Neural progenitor cell (in vitro differentiated cells): ENCODE measurements around the gene MAP3K7CL. TPM values are rescaled to one million over a fixed set of nuclear protein-coding genes. Genes with fewer than 3 reads are reported as not detected.

Experiments
- DNase-seq: peaks from one replicate; pipeline ENCODE4 v3.0.0-alpha.2; 2016; ENCODE audit warnings: low spot score
- H2AFZ ChIP-seq: fragments of 200-600 bp; sonication (generic); replicated peaks from 2 replicates; pipeline ENCODE4 v1.6.1; 2016; ENCODE audit warnings: antibody characterized with exemption
- H3F3A ChIP-seq: fragments of 200-600 bp; sonication (generic); 2 replicates; pipeline ENCODE4 v1.6.1; 2016; ENCODE audit warnings: antibody characterized with exemption, low read depth
- H3K27ac ChIP-seq: fragments of 200-600 bp; sonication (generic); 2 replicates; pipeline ENCODE4 v1.5.1; 2016; ENCODE audit warnings: mild to moderate bottlenecking
- H3K27me3 ChIP-seq: fragments of 200-600 bp; sonication (generic); 2 replicates; pipeline ENCODE4 v1.6.1; 2016; ENCODE audit warnings: mild to moderate bottlenecking, moderate library complexity
- H3K36me3 ChIP-seq: fragments of 200-600 bp; sonication (generic); 2 replicates; pipeline ENCODE4 v1.5.1; 2016
- H3K4me1 ChIP-seq: fragments of 200-600 bp; sonication (generic); 2 replicates; pipeline ENCODE4 v1.6.1; 2016; ENCODE audit warnings: mixed run types
- H3K4me2 ChIP-seq: fragments of 200-600 bp; sonication (generic); 2 replicates; pipeline ENCODE4 v1.6.1; 2016
- H3K4me3 ChIP-seq: fragments of 200-600 bp; sonication (generic); 2 replicates; pipeline ENCODE4 v1.5.1; 2016
- H3K79me2 ChIP-seq: fragments of 200-600 bp; sonication (generic); 2 replicates; pipeline ENCODE4 v1.6.1; 2016; ENCODE audit warnings: low read depth
- H3K9ac ChIP-seq: fragments of 200-600 bp; sonication (generic); 2 replicates; pipeline ENCODE4 v1.6.1; 2016
- H3K9me3 ChIP-seq: fragments of 200-600 bp; sonication (generic); 2 replicates; pipeline ENCODE4 v1.5.1; 2016; ENCODE audit warnings: low read depth
- H4K20me1 ChIP-seq: fragments of 200-600 bp; sonication (generic); 2 replicates; pipeline ENCODE4 v1.6.1; 2016; ENCODE audit warnings: low read depth
- H3K27ac Mint-ChIP-seq: 3 replicates; pipeline ENCODE4 v1.8.0; 2021; ENCODE audit warnings: mixed read lengths
- H3K27me3 Mint-ChIP-seq: 2 replicates; pipeline ENCODE4 v1.8.0; 2022; ENCODE audit warnings: low read depth, mild to moderate bottlenecking, inconsistent platforms, moderate library complexity, mixed read lengths; ENCODE audit not compliant: insufficient read depth
- H3K36me3 Mint-ChIP-seq: 3 replicates; pipeline ENCODE4 v1.8.0; 2021; ENCODE audit warnings: mixed read lengths
- H3K4me1 Mint-ChIP-seq: 3 replicates; pipeline ENCODE4 v1.8.0; 2021; ENCODE audit warnings: mixed read lengths
- H3K4me3 Mint-ChIP-seq: 3 replicates; pipeline ENCODE4 v1.8.0; 2021; ENCODE audit warnings: mild to moderate bottlenecking, moderate library complexity, mixed read lengths
- H3K9me3 Mint-ChIP-seq: 3 replicates; pipeline ENCODE4 v1.8.0; 2020; ENCODE audit warnings: mixed read lengths
- EZH2 ChIP-seq: fragments of 200-600 bp; sonication (generic); IDR thresholded peaks from 2 replicates; pipeline ENCODE4 v1.6.1; 2017; ENCODE audit warnings: antibody characterized with exemption, mild to moderate bottlenecking, moderate library complexity
- EZH2phosphoT487 ChIP-seq: fragments of 200-600 bp; sonication (generic); IDR thresholded peaks from 2 replicates; pipeline ENCODE4 v1.6.1; 2017; ENCODE audit warnings: antibody characterized with exemption
- total RNA-seq: library from RNA; depleted of rRNA; stranded (reverse); fragments of >200 nt; gene quantifications from 2 replicates; pipeline ENCODE4 v1.2.3, GENCODE V29; 2015; ENCODE audit warnings: low replicate concordance
- TF ChIP-seq, protein P1 (sequence below): fragments of 200-600 bp; sonication (generic); IDR thresholded peaks from 2 replicates; pipeline ENCODE4 v1.5.1; 2017; ENCODE audit warnings: antibody characterized with exemption, mild to moderate bottlenecking

Gene MAP3K7CL
- total RNA-seq, 1 donor from 2014 or later, result not detected

DNA sequence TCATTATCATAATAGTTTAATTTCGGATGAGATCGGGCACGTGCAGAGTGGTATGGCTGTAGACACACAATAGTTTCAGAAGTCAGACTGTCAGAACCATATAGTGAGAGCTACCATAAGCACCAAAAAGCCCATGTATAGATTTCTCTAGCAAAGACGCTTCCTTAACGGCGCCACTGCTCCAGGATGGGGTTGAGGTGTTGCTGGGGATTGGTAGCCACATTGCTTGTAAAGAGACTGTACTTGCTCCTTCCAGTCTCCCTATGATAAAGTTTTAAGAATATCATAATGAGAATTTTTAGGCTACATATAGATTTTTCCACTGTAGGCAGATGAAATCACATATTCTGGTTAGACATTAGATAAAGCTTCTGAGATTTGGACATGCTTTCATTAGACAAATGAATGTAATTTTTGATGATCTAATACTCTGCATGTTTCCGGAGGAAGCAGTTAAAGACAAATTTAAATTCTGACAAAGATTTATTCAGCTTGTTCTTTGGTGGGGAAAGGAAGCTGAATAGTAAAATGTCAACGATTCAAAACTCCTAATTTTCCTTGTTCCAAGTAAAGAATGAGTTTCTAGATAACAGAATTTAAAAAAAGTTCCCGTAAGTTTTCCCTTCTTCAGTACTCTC is 77.7 kb downstream of the MAP3K7CL start:
- Mint-ChIP-seq H3K36me3 (no peaks in the 10 kb centered on the region), H3K4me3 (no peak overlapping the region), H3K27me3 (no peaks in the 10 kb centered on the region), H3K27ac (no peak overlapping the region), H3K9me3 (no peaks in the 10 kb centered on the region), H3K4me1 (no peaks in the 10 kb centered on the region)
- no peaks in the 10 kb centered on the region for H4K20me1 ChIP-seq
- no peak overlapping the region for H3K9ac ChIP-seq
- no peaks in the 10 kb centered on the region for H3K27me3 ChIP-seq
- no peaks in the 10 kb centered on the region for H3K36me3 ChIP-seq
- H2AFZ ChIP-seq, result no peak overlapping the region
- no peak overlapping the region for H3K27ac ChIP-seq
- DNase-seq, result no peak
- TF ChIP-seq, protein P1, sequence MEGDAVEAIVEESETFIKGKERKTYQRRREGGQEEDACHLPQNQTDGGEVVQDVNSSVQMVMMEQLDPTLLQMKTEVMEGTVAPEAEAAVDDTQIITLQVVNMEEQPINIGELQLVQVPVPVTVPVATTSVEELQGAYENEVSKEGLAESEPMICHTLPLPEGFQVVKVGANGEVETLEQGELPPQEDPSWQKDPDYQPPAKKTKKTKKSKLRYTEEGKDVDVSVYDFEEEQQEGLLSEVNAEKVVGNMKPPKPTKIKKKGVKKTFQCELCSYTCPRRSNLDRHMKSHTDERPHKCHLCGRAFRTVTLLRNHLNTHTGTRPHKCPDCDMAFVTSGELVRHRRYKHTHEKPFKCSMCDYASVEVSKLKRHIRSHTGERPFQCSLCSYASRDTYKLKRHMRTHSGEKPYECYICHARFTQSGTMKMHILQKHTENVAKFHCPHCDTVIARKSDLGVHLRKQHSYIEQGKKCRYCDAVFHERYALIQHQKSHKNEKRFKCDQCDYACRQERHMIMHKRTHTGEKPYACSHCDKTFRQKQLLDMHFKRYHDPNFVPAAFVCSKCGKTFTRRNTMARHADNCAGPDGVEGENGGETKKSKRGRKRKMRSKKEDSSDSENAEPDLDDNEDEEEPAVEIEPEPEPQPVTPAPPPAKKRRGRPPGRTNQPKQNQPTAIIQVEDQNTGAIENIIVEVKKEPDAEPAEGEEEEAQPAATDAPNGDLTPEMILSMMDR, result no peak
- TF ChIP-seq EZH2phosphoT487, result no peak
- peaks cover 6% of the 10 kb centered on the region for H3K4me1 ChIP-seq
- H3F3A ChIP-seq, result no peaks in the 10 kb centered on the region
- no peaks in the 10 kb centered on the region for H3K9me3 ChIP-seq
- H3K79me2 ChIP-seq, result no peaks in the 10 kb centered on the region
- no peak overlapping the region for H3K4me2 ChIP-seq
- no peak overlapping the region for H3K4me3 ChIP-seq

DNA sequence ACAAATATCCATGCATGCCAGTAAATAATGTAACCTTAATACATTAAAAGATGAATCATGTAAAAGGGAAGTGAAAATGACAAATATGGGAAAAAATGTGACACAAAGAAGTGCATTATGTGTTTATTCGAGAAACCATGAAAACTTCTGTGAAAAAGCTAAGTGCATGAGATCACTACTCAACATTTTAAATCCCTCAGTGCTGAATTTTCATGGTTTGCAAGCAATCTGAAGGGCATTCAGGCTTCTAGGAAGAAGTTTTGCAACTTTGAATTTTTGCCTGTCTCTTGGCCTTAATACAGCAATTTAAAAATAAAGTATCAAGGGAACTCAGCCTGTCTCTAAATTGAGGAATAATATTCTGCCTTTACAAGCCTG is 78.2 kb downstream of the MAP3K7CL start:
- Histone ChIP-seq H4K20me1 (no peaks in the 10 kb centered on the region), H3K9ac (no peak overlapping the region)
- no peak overlapping the region for H3K27ac Mint-ChIP-seq

DNA sequence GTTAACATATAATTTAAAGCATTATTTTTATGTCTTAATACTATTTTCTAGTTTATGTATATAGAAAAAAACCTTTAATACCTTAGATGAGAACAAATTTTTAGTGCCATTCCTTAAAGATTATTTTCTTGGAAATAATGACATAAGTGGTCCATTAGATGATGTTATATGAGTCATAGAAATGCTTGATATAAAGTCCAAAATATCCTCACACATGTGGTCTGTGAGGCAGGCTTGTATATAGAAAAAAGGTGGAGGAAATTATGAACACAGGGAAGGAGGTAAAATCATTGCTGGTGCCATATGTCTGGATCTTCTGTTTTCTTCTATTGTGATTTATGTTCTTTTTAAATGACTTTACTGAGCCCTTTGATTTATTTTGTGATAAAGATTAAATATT is 79.3 kb downstream of the MAP3K7CL start:
- H3K4me1 Mint-ChIP-seq, result no peaks in the 10 kb centered on the region
- Histone ChIP-seq H3K4me2 (no peak overlapping the region), H3K27me3 (no peaks in the 10 kb centered on the region), H3K4me1 (peaks cover 6% of the 10 kb centered on the region), H3K79me2 (no peaks in the 10 kb centered on the region), H3K27ac (no peak overlapping the region), H3K4me3 (no peak overlapping the region), H4K20me1 (no peaks in the 10 kb centered on the region), H3K9me3 (no peaks in the 10 kb centered on the region), H2AFZ (no peak overlapping the region), H3F3A (no peaks in the 10 kb centered on the region), H3K36me3 (no peaks in the 10 kb centered on the region), H3K9ac (no peak overlapping the region)
- H3K9me3 Mint-ChIP-seq, result no peaks in the 10 kb centered on the region
- no peak overlapping the region for H3K4me3 Mint-ChIP-seq
- H3K36me3 Mint-ChIP-seq, result no peaks in the 10 kb centered on the region
- no peak for DNase-seq
- no peak overlapping the region for H3K27ac Mint-ChIP-seq
- H3K27me3 Mint-ChIP-seq, result no peaks in the 10 kb centered on the region
- TF ChIP-seq EZH2 (no peak), EZH2phosphoT487 (no peak)
- TF ChIP-seq, protein P1, result no peak

More for the DNA sequence above, 78.2 kb downstream of the MAP3K7CL start:
- Histone ChIP-seq H3K4me2 (no peak overlapping the region), H3K4me3 (no peak overlapping the region), H3K9me3 (no peaks in the 10 kb centered on the region), H3K4me1 (peaks cover 6% of the 10 kb centered on the region), H3K27me3 (no peaks in the 10 kb centered on the region), H3K36me3 (no peaks in the 10 kb centered on the region), H3F3A (no peaks in the 10 kb centered on the region), H3K27ac (no peak overlapping the region), H2AFZ (no peak overlapping the region), H3K79me2 (no peaks in the 10 kb centered on the region)
- TF ChIP-seq, protein P1, result no peak
- TF ChIP-seq EZH2, result no peak
- TF ChIP-seq EZH2phosphoT487, result no peak
- H3K4me1 Mint-ChIP-seq, result no peaks in the 10 kb centered on the region
- DNase-seq, result no peak
- H3K27me3 Mint-ChIP-seq, result no peaks in the 10 kb centered on the region
- H3K4me3 Mint-ChIP-seq, result no peak overlapping the region
- no peaks in the 10 kb centered on the region for H3K36me3 Mint-ChIP-seq
- H3K9me3 Mint-ChIP-seq, result no peaks in the 10 kb centered on the region
